ENCODE measurements around the gene KLHL3. TPM values are rescaled to one million over a fixed set of nuclear protein-coding genes. Genes with fewer than 3 reads are reported as not detected.

The KLHL3 gene
- total RNA-seq, 1 experiment from 2014 or later, result 0.05 TPM

DNA sequence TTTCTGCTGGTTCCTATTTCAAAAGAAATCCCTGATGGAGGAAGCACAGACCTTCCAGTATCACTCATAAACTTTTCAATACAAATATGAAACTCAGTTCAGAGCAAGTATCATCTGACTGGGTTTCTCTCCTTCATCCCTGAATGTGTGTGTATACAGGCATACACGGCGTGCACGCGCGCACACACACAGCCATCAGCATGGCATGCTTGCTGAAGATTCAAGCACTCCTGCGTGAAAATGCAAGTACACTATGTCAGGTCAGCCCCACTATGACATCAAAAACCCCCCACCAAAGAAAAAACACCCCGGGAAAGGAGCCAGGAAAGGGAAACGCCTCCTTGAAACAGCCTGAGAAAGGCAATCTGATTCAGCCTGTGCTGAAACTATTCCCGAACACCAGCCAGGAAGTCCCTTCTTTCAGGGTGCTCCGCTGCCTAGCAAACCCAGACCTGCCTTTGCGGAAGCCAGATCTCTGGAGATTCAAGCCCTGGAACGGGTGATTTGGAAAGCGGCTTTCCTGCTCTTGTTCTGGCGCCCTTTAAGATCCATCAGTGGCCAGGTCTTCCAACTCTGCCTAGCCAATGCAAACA is 831 bp downstream of the KLHL3 start:
- DNase-seq (ENCODE audit: low read depth in 1 of 2, low spot score in 2 of 2), result no peak
- H3K4me3 ChIP-seq, result no peak overlapping the region
- H3K27ac ChIP-seq, result no peak overlapping the region
- no peaks in the 10 kb centered on the region for H3K9me3 ChIP-seq (replicated peaks)
- H3K27me3 ChIP-seq (replicated peaks), result no peaks in the 10 kb centered on the region; the same call in 1 of the 2 replicates
- no peaks in the 10 kb centered on the region for H3K4me1 ChIP-seq (replicated peaks)
- H3K36me3 ChIP-seq, result no peaks in the 10 kb centered on the region

DNA sequence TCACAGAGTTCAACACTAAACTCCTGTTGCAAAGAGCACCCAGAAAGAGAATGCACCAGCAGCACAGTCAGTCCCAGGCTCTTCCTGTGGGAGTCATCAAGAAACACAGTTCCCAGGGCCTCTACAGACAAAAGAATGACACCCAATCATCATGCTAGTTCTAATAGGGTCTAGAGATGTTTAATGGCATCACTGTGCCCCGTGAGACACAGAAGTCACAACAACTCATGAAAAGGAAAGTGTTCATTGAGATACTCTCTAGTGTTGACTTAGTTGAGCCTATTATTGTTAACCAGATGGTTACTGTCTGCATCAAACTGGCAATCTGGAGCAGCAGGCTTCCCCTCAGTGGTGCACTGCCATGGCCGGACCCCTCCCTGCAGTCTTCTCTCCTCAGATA is 1.6 kb downstream of the KLHL3 start:
- Histone ChIP-seq H3K4me3 (no peak overlapping the region), H3K4me1 (replicated peaks) (no peaks in the 10 kb centered on the region), H3K27me3 (replicated peaks) (no peaks in the 10 kb centered on the region; the same call in 1 of the 2 replicates), H3K27ac (no peak overlapping the region), H3K36me3 (no peaks in the 10 kb centered on the region), H3K9me3 (replicated peaks) (no peaks in the 10 kb centered on the region)
- DNase-seq (ENCODE audit: low read depth in 1 of 2, low spot score in 2 of 2), result no peak

DNA sequence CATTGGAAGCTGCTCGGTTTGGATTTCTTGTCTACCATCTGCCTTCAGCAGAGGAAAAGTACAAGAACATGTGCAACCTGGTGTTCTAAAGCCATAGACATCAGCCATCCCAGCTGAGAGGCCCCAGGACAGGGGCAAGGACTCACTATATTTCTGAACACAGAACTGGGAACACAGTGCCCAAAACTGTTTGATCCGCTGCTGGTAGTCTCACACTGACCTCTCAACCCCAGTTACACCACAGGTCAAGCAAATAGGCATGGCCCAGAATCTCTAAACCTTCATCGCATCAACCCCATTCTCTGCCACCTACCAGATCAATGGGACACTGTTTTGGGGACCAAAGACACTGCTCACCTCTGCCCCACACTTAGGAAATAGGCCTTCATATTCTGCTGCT is 2.0 kb downstream of the KLHL3 start:
- H3K9me3 ChIP-seq (replicated peaks), result no peaks in the 10 kb centered on the region
- no peaks in the 10 kb centered on the region; the same call in 1 of the 2 replicates for H3K27me3 ChIP-seq (replicated peaks)
- H3K4me1 ChIP-seq (replicated peaks), result no peaks in the 10 kb centered on the region
- no peaks in the 10 kb centered on the region for H3K36me3 ChIP-seq
- no peak overlapping the region for H3K4me3 ChIP-seq
- no peak overlapping the region for H3K27ac ChIP-seq
- no peak for DNase-seq (ENCODE audit: low read depth in 1 of 2, low spot score in 2 of 2)

DNA sequence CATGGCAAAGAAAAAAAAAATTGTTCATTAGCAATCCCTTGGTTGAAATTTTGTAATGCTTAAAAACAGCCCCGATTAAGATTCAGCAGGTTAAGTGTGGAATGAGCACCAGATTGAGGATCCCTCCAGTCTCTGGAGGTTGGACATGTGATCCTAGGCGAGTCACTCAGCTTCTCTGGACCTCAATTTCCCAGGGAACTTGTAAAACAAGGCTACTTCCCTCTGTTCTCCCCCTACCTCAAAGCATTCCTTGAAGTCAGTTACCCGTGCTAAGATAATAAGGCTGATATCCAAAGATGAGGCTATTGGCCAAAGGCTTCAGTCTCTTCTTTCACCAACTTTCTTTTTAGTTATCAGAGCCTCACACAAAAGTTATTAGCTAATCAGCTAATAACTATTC is 2.9 kb downstream of the KLHL3 start:
- no peaks in the 10 kb centered on the region for H3K36me3 ChIP-seq
- H3K9me3 ChIP-seq (replicated peaks), result no peaks in the 10 kb centered on the region
- no peak overlapping the region for H3K4me3 ChIP-seq
- no peak for DNase-seq (ENCODE audit: low read depth in 1 of 2, low spot score in 2 of 2)
- no peaks in the 10 kb centered on the region for H3K4me1 ChIP-seq (replicated peaks)
- no peak overlapping the region for H3K27ac ChIP-seq
- H3K27me3 ChIP-seq (replicated peaks), result peaks cover under 1% of the 10 kb centered on the region; the same call in 1 of the 2 replicates

DNA sequence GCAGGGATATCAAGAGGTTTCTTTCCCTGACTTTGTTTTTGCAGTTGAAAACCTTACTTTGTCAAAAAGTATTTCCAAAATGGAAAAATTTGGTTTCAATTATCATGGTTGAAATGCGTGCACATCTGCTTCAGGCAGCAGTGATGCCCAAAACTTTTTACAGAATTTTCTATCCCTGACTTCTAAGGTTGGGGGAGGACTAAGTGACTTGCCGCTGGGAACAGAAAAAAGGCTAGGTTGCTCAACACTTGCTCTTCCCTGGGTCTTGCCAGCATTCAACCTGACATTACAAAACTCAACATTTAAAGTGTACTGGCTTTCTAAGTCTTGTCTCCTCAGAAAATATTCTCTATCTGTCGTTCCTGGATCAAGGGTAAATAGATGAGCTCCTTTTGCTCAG is 4.7 kb downstream of the KLHL3 start:
- no peaks in the 10 kb centered on the region for H3K9me3 ChIP-seq (replicated peaks)
- DNase-seq (ENCODE audit: low read depth in 1 of 2, low spot score in 2 of 2), result no peak
- no peaks in the 10 kb centered on the region for H3K36me3 ChIP-seq
- peaks cover 8% of the 10 kb centered on the region; the same call in 1 of the 2 replicates for H3K27me3 ChIP-seq (replicated peaks)
- H3K4me1 ChIP-seq (replicated peaks), result no peaks in the 10 kb centered on the region
- no peak overlapping the region for H3K4me3 ChIP-seq
- H3K27ac ChIP-seq, result no peak overlapping the region

DNA sequence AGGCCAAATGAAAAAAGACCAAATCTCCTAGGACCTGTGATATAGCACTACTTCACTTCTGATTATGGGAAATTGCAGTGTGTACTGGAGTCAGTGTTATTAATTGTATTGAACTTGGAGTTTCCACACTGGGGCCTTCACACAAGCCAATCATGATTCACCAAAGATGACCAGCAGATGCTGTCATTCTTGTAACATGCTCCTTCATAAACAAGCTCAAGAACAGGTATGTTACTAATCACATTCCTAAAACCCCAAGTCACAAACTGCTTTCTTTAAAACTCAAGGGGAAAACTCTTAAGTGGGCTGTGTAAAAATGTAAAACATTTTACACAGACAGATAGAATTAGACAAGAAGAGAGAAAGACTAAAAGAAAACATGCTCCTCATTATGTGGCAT is 5.6 kb downstream of the KLHL3 start:
- H3K27ac ChIP-seq, result no peak overlapping the region
- H3K4me1 ChIP-seq (replicated peaks), result no peaks in the 10 kb centered on the region
- H3K4me3 ChIP-seq, result no peak overlapping the region
- DNase-seq (ENCODE audit: low read depth in 1 of 2, low spot score in 2 of 2), result peak in 1 of 2 experiments; percentile 13
- no peaks in the 10 kb centered on the region for H3K9me3 ChIP-seq (replicated peaks)
- peaks cover 8% of the 10 kb centered on the region; the same call in 1 of the 2 replicates for H3K27me3 ChIP-seq (replicated peaks)
- H3K36me3 ChIP-seq, result no peaks in the 10 kb centered on the region

DNA sequence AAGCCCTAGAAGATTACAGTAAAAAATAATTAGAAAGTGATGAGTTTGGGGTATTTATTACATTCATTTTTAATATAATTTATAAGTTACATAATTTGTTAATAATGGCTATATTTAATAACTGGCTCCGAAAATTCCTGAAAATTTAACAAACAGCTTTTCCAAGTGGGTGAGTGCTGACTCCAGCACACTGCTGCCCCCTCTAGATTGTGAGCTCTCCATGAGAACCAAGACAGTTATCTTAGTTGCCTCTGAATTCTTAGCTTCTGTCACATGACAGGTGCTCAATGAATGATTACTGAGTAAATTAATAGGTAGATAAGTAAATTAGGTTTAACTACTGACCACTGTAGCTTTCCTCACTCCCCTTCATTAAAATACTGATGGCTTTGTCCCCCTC is 7.8 kb downstream of the KLHL3 start:
- Histone ChIP-seq H3K4me1 (replicated peaks) (no peaks in the 10 kb centered on the region), H3K27me3 (replicated peaks) (peaks cover 12% of the 10 kb centered on the region; the same call in 1 of the 2 replicates), H3K27ac (no peak overlapping the region), H3K9me3 (replicated peaks) (no peaks in the 10 kb centered on the region), H3K36me3 (no peaks in the 10 kb centered on the region), H3K4me3 (no peak overlapping the region)
- DNase-seq (ENCODE audit: low read depth in 1 of 2, low spot score in 2 of 2), result no peak

DNA sequence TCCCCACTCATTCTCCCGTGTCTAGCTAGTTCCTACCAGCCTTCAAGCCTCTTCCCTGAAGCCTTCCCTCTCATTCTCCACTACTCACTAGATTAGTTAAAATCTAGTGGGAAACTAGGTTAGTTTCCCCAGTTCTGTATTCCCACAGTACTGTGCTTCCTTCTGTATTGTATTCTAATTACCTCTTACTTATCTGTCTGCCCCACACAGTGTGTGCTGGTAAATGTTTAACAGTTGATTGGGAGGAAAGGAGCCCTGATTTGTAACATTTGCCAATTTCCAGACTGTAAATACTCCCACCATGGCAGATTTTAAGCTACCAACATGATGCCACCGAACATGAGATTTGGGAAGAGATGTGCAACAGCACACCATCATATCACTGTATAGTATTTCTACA is 8.3 kb downstream of the KLHL3 start:
- H3K27ac ChIP-seq, result no peak overlapping the region
- no peaks in the 10 kb centered on the region for H3K4me1 ChIP-seq (replicated peaks)
- no peaks in the 10 kb centered on the region for H3K36me3 ChIP-seq
- H3K27me3 ChIP-seq (replicated peaks), result peaks cover 12% of the 10 kb centered on the region; the same call in 1 of the 2 replicates
- H3K9me3 ChIP-seq (replicated peaks), result no peaks in the 10 kb centered on the region
- DNase-seq (ENCODE audit: low read depth in 1 of 2, low spot score in 2 of 2), result no peak
- no peak overlapping the region for H3K4me3 ChIP-seq

DNA sequence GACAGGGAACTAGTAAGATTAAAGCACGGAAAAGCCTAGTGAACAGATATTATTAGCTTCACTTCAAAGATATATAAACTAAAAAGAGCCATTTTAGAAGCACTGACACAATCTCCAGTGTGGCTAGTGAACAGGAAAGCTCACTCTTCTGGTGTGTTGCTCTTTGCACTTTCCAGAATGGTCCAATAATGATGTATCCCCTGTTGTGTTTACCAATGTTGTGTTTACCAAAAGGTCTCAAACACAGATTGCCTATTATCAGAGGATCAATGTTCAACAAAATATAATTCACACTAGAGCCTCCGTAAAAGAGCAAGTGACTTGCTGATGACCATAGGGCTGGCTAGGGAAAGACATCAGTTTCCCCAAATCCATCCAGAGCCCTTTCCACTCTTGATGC is 11.6 kb downstream of the KLHL3 start:
- no peak for DNase-seq (ENCODE audit: low read depth in 1 of 2, low spot score in 2 of 2)
- Histone ChIP-seq H3K4me3 (no peak overlapping the region), H3K4me1 (replicated peaks) (no peaks in the 10 kb centered on the region), H3K27me3 (replicated peaks) (0 out of 2 replicates have a peak, but pooled peaks cover 12% of the 10 kb centered on the region), H3K27ac (no peak overlapping the region), H3K36me3 (no peaks in the 10 kb centered on the region), H3K9me3 (replicated peaks) (no peaks in the 10 kb centered on the region)

DNA sequence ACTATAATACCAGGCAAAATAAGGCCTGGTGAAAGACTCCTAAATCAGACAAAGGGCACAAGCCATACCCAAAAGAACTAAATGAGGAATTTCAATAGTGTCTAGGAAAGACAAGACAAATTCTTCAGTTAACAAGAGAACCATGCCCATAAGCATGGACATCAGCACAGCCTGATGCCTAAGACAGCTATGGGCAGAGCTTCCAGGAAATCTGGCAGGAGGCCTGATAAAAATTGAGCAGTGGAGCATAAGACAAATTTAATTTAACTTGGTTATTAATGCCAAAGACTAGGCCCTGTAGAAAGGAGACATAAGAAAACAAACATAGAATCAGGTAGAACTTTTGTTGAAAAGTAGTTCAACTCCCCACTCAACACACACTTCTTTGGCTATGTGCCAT is 17.3 kb downstream of the KLHL3 start:
- H3K4me1 ChIP-seq (replicated peaks), result no peaks in the 10 kb centered on the region
- H3K9me3 ChIP-seq (replicated peaks), result no peaks in the 10 kb centered on the region
- H3K27me3 ChIP-seq (replicated peaks), result no peaks in the 10 kb centered on the region
- no peaks in the 10 kb centered on the region for H3K36me3 ChIP-seq
- no peak for DNase-seq (ENCODE audit: low read depth in 1 of 2, low spot score in 2 of 2)
- H3K27ac ChIP-seq, result no peak overlapping the region
- H3K4me3 ChIP-seq, result no peak overlapping the region

DNA sequence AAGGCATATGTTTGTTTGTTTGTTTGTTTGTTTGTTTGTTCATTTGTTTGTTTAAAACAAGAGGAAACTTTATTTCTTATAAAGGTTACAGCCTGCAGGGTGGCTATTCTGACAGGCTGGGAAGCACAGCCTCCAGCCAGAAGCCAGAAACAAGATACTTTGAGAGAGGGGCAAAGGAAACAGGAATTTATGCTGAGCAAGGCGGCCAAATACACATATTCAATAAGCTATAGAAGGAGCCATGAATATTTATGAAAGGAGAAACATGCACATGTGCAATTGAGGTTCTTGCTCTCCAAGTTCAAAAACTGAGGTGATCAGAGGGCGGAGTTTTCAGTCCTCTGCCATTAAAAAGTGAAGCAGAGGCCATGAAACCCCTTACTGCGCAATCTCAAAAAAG is 19.6 kb downstream of the KLHL3 start:
- Histone ChIP-seq H3K9me3 (replicated peaks) (no peaks in the 10 kb centered on the region), H3K27ac (no peak overlapping the region), H3K4me1 (replicated peaks) (no peaks in the 10 kb centered on the region), H3K27me3 (replicated peaks) (no peaks in the 10 kb centered on the region), H3K4me3 (no peak overlapping the region), H3K36me3 (no peaks in the 10 kb centered on the region)
- no peak for DNase-seq (ENCODE audit: low read depth in 1 of 2, low spot score in 2 of 2)

DNA sequence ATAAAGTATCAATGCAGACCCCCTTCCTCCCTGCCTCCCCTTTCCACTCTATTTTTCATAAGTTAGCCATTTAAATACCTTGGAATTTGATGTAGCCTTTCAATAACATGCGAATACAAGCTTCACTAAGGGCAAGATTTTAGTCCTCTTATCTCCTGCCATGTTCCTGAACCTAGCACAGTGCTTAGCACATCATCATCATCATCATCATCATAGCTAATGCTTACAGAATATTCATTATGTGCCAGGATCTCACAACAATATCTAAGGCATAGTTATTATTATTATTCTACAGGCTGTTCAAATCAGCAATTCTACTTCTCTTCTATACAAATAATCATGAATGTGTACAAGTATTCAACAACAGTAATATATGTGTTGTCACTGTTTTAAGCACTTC is 20.4 kb downstream of the KLHL3 start:
- no peak overlapping the region for H3K27ac ChIP-seq
- H3K9me3 ChIP-seq (replicated peaks), result no peaks in the 10 kb centered on the region
- DNase-seq (ENCODE audit: low read depth in 1 of 2, low spot score in 2 of 2), result no peak
- H3K4me1 ChIP-seq (replicated peaks), result no peaks in the 10 kb centered on the region
- no peaks in the 10 kb centered on the region for H3K27me3 ChIP-seq (replicated peaks)
- no peaks in the 10 kb centered on the region for H3K36me3 ChIP-seq
- no peak overlapping the region for H3K4me3 ChIP-seq

DNA sequence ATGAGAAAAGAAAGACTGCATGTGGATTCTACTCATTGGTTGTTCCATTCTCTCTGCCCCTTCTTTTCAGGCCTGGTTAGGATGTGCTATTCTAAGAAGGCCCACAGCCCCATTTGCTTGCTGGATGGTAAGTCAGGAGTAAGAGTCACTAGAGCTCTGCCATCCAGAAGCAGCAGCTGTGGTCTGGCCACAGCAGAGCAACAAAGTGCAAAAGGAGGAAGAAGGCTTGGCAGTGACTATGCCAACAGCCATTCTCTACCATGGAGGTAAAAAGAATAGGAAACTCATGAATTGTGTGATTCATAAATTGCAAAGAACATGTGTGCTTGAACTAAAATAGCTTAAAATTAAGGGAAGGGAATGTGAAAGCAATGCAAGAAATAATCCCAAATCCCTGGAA is 20.9 kb downstream of the KLHL3 start:
- DNase-seq (ENCODE audit: low read depth in 1 of 2, low spot score in 2 of 2), result no peak

DNA sequence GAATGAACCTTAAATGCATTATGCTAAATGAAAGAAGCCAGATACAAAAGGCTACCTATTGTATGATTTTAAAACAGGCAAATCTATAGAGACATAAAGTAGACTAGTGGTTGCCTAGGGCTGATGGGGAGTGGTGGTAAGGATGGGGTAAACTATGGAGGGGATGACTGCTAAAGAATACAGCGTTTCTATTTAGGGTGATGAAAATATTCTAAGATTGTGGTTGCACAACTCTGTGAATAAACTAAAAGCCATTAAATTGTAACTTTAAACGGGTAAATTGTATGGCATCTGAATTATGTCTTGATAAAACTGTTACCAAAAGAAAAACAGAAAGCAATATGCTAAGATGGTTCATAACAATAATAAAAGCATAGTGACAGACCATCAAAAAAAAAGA is 21.4 kb downstream of the KLHL3 start:
- H3K9me3 ChIP-seq (replicated peaks), result no peaks in the 10 kb centered on the region
- H3K4me3 ChIP-seq, result no peak overlapping the region
- H3K27me3 ChIP-seq (replicated peaks), result no peaks in the 10 kb centered on the region
- no peak for DNase-seq (ENCODE audit: low read depth in 1 of 2, low spot score in 2 of 2)
- no peaks in the 10 kb centered on the region for H3K4me1 ChIP-seq (replicated peaks)
- no peak overlapping the region for H3K27ac ChIP-seq
- no peaks in the 10 kb centered on the region for H3K36me3 ChIP-seq

More for the DNA sequence above, 20.9 kb downstream of the KLHL3 start:
- H3K36me3 ChIP-seq, result no peaks in the 10 kb centered on the region
- H3K4me3 ChIP-seq, result no peak overlapping the region
- H3K4me1 ChIP-seq (replicated peaks), result no peaks in the 10 kb centered on the region
- no peaks in the 10 kb centered on the region for H3K27me3 ChIP-seq (replicated peaks)
- H3K27ac ChIP-seq, result no peak overlapping the region
- no peaks in the 10 kb centered on the region for H3K9me3 ChIP-seq (replicated peaks)

DNA sequence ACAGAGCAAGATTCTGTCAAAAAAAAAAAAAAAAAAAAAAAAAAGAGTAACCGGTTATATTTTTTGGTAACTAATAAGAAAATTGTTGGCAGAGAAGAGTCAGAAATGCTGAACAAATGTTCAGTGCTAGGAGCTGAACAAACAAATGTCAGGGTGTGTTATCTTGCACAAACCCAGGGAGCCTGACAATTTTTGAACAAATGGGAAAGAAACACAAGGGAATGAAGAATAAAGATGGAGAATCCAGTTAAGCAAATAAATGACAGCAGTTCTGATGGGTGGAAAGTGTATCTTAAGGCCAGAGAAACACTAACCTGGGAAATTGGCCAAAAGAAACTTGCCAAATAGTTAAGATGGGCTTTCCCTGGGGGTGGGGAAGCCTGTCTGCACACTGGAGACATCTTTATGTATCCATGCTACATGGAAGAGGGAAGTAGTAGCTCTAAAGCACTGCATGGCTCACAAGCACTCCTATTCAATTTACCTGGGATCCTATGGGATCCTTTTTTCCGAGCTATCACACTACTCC is 23.7 kb downstream of the KLHL3 start:
- no peak overlapping the region for H3K27ac ChIP-seq
- DNase-seq (ENCODE audit: low read depth in 1 of 2, low spot score in 2 of 2), result no peak
- no peaks in the 10 kb centered on the region; the same call in 1 of the 2 replicates for H3K9me3 ChIP-seq (replicated peaks)
- no peaks in the 10 kb centered on the region for H3K4me1 ChIP-seq (replicated peaks)
- H3K36me3 ChIP-seq, result no peaks in the 10 kb centered on the region
- H3K4me3 ChIP-seq, result no peak overlapping the region
- no peaks in the 10 kb centered on the region for H3K27me3 ChIP-seq (replicated peaks)

Data from SJSA1 (cell line).